Measurements from ENCODE around the gene ZNF236.
A peak's percentile ranks its signal among the peaks of the same experiment; 100 is the strongest.

The ZNF236 gene

GRCh38 chr18:76992226-76993084 lies 170.1 kb downstream of the ZNF236 start:
- no peak for DNase-seq

GRCh38 chr18:76993085-76993382 lies 170.7 kb downstream of the ZNF236 start:
- DNase-seq = no peak

- DNase-seq = no peak
Observed at GRCh38 chr18:76993573-76993972, 171.2 kb downstream of the ZNF236 start.

- no peak for DNase-seq
Observed at GRCh38 chr18:76994086-76994654, 171.8 kb downstream of the ZNF236 start.

- DNase-seq = no peak
Observed at GRCh38 chr18:76995896-76996295, 173.5 kb downstream of the ZNF236 start.

- no peak for DNase-seq
Observed at GRCh38 chr18:76996429-76996828, 174.1 kb downstream of the ZNF236 start.

- no peak for DNase-seq
Observed at GRCh38 chr18:76997951-76998808, 175.8 kb downstream of the ZNF236 start.

GRCh38 chr18:76999077-76999476 lies 176.7 kb downstream of the ZNF236 start:
- DNase-seq = no peak

- DNase-seq = peak; percentile 56
Observed at GRCh38 chr18:77000527-77000926, 178.2 kb downstream of the ZNF236 start.

GRCh38 chr18:77001041-77001440 lies 178.7 kb downstream of the ZNF236 start:
- no peak for DNase-seq

GRCh38 chr18:77001979-77002378 lies 179.6 kb downstream of the ZNF236 start:
- DNase-seq = peak; percentile 93

GRCh38 chr18:77002496-77002895 lies 180.1 kb downstream of the ZNF236 start:
- no peak for DNase-seq

- no peak for DNase-seq
Observed at GRCh38 chr18:77003316-77003715, 181.0 kb downstream of the ZNF236 start.

GRCh38 chr18:77004555-77005380 lies 182.4 kb downstream of the ZNF236 start:
- no peak for DNase-seq

GRCh38 chr18:77005651-77006195 lies 183.4 kb downstream of the ZNF236 start:
- DNase-seq = no peak

- DNase-seq = no peak
Observed at GRCh38 chr18:77006305-77007175, 184.2 kb downstream of the ZNF236 start.

GRCh38 chr18:77007251-77007650 lies 184.9 kb downstream of the ZNF236 start:
- DNase-seq = no peak

GRCh38 chr18:77008006-77008405 lies 185.6 kb downstream of the ZNF236 start:
- DNase-seq = no peak

- DNase-seq = no peak
Observed at GRCh38 chr18:77008576-77009315, 186.4 kb downstream of the ZNF236 start.

- no peak for DNase-seq
Observed at GRCh38 chr18:77009675-77010074, 187.3 kb downstream of the ZNF236 start.

GRCh38 chr18:77012120-77012519 lies 189.8 kb downstream of the ZNF236 start:
- DNase-seq = no peak

Data from NCI-H146 (cell line).